Hypothalamus (tissue), 51 donors: ENCODE measurements around the gene IDH3B.

ENCODE experiments used
- DNase-seq, 51 donors: peaks; one replicate each; lab custom pipeline; 2025; lab: John Stamatoyannopoulos, UW

The IDH3B gene

GRCh38 chr20:2625062-2625461, 39.0 kb downstream of the IDH3B start:
- no peak for DNase-seq

- DNase-seq = no peak
Observed at GRCh38 chr20:2624190-2624589, 39.8 kb downstream of the IDH3B start.

- no peak for DNase-seq
Observed at GRCh38 chr20:2619961-2620595, 43.9 kb downstream of the IDH3B start.

- no peak for DNase-seq
Observed at GRCh38 chr20:2619337-2619736, 44.7 kb downstream of the IDH3B start.

GRCh38 chr20:2618815-2619214, 45.2 kb downstream of the IDH3B start:
- no peak for DNase-seq

GRCh38 chr20:2617099-2617714, 46.8 kb downstream of the IDH3B start:
- DNase-seq = no peak

GRCh38 chr20:2616634-2617033, 47.4 kb downstream of the IDH3B start:
- no peak for DNase-seq

- no peak for DNase-seq
Observed at GRCh38 chr20:2612073-2612472, 51.9 kb downstream of the IDH3B start.

- no peak for DNase-seq
Observed at GRCh38 chr20:2610941-2611720, 52.9 kb downstream of the IDH3B start.

- no peak for DNase-seq
Observed at GRCh38 chr20:2610326-2610725, 53.7 kb downstream of the IDH3B start.
